Panc1 (cell line): Measurements from ENCODE around the gene GUCY2C. TPM values are rescaled to one million over a fixed set of nuclear protein-coding genes. Genes with fewer than 3 reads are reported as not detected.

ENCODE experiments used
- ATAC-seq: fragments of 200-7000 bp; cut with Tn5 transposase; 2 replicates; pipeline ENCODE4 v1.9.1; 2020; ENCODE audit warnings: mild to moderate bottlenecking, moderate library complexity
- Bru-seq: library from RNA; stranded (reverse); fragments of 400-500 nt; gene quantifications from one replicate; lab custom pipeline; 2021; lab: Mats Ljungman, UMichigan
- BruChase-seq, 2 experiments: library from RNA; stranded (reverse); fragments of 400-500 nt; gene quantifications; one replicate each; lab custom pipeline; 2021; lab: Mats Ljungman, UMichigan
- BruUV-seq: library from RNA; stranded (reverse); fragments of 400-500 nt; replicated peaks from 2 replicates; lab custom pipeline; 2021; lab: Mats Ljungman, UMichigan
- CTCF ChIA-PET: fragments of 300-600 bp; sonication (Branson Sonifier 250); formaldehyde crosslinking; loops from one replicate; lab custom pipeline; 2022; ENCODE audit warnings: antibody characterized with exemption; lab: Charles Lee
- POLR2A ChIA-PET: fragments of 300-600 bp; sonication (Branson Sonifier 250); formaldehyde crosslinking; loops from one replicate; lab custom pipeline; 2022; ENCODE audit warnings: antibody characterized with exemption; lab: Charles Lee
- DNase-seq: peaks from one replicate; pipeline ENCODE4 v3.0.0-alpha.2; 2010; ENCODE audit warnings: low read depth, low spot score
- H3K27ac ChIP-seq: 2 replicates; pipeline ENCODE4 v1.5.1; 2011; ENCODE audit warnings: mild to moderate bottlenecking, low read length, inconsistent platforms
- H3K27me3 ChIP-seq: fragments of 200-500 bp; sonication (Bioruptor generic); 2 replicates; pipeline ENCODE4 v1.6.0; 2014; ENCODE audit warnings: low read length, inconsistent platforms; ENCODE audit not compliant: control insufficient read depth, insufficient read depth
- H3K36me3 ChIP-seq: fragments of 200-500 bp; sonication (Bioruptor generic); 2 replicates; pipeline ENCODE4 v1.5.1; 2014; ENCODE audit warnings: inconsistent platforms, mild to moderate bottlenecking, low read length, moderate library complexity; ENCODE audit not compliant: control insufficient read depth, insufficient read depth
- H3K4me1 ChIP-seq: 2 replicates; pipeline ENCODE4 v1.5.1; 2011; ENCODE audit warnings: inconsistent platforms, mild to moderate bottlenecking, low read length, moderate library complexity; ENCODE audit not compliant: control insufficient read depth, insufficient read depth
- H3K4me3 ChIP-seq, 2 experiments: 2 replicates each; pipeline ENCODE4 v1.5.1; 2011 to 2012; ENCODE audit warnings: low read depth in 2 of 2, low read length in 2 of 2, mild to moderate bottlenecking in 2 of 2, inconsistent platforms in 1 of 2, moderate library complexity in 1 of 2
- H3K9me3 ChIP-seq: fragments of 200-500 bp; sonication (Bioruptor generic); 2 replicates; pipeline ENCODE4 v1.5.1; 2014; ENCODE audit warnings: low read depth, mild to moderate bottlenecking, inconsistent platforms, low read length, moderate library complexity; ENCODE audit not compliant: control insufficient read depth, insufficient read depth
- POLR2AphosphoS5 ChIP-seq: IDR thresholded peaks from 2 replicates; pipeline ENCODE4 v1.6.1; 2012; ENCODE audit warnings: mild to moderate bottlenecking, low read depth, low read length, moderate library complexity
- SIN3A ChIP-seq: IDR thresholded peaks from 2 replicates; pipeline ENCODE4 v1.6.1; 2012; ENCODE audit warnings: low read depth, mild to moderate bottlenecking, low read length, moderate library complexity, borderline replicate concordance; ENCODE audit not compliant: insufficient read depth
- TCF7L2 ChIP-seq: IDR thresholded peaks from 2 replicates; pipeline ENCODE4 v1.6.1; 2011; ENCODE audit warnings: mild to moderate bottlenecking, low read depth, low read length, inconsistent platforms
- in situ Hi-C: cut with HindIII; loops from 2 replicates; pipeline ENCODE4 v1.10.0; 2016; ENCODE audit warnings: low sequenced_read_pairs, low pct_unique_long_range_greater_than_20kb
- intact Hi-C: fragments of 100-400 bp; cut with micrococcal nuclease; formaldehyde crosslinking; loops from one replicate; pipeline ENCODE4 v1.10.0; 2022; ENCODE audit not compliant: unreplicated experiment
- long read RNA-seq: library from polyadenylated mRNA; unstranded; transcript quantifications from one replicate; pipeline ENCODE4 v2.0.0, GENCODE V29; 2021; ENCODE audit not compliant: unreplicated experiment
- polyA plus RNA-seq: library from polyadenylated mRNA; unstranded; fragments of >200 nt; gene quantifications from one replicate; pipeline ENCODE4 v1.2.1, GENCODE V29; 2012; ENCODE audit warnings: missing spikeins; ENCODE audit not compliant: insufficient read length
- total RNA-seq: library from RNA; stranded (reverse); gene quantifications from one replicate; pipeline ENCODE4 v1.2.1, GENCODE V29; 2021; ENCODE audit not compliant: unreplicated experiment
- TF ChIP-seq, protein P1 (sequence below), 2 experiments: IDR thresholded peaks; 2 replicates each; pipeline ENCODE4 v1.6.1; 2011 to 2012; ENCODE audit warnings: low read depth in 2 of 2, control low read depth in 1 of 2, low read length in 1 of 2, mild to moderate bottlenecking in 1 of 2, moderate library complexity in 1 of 2; ENCODE audit not compliant: insufficient read depth in 1 of 2
- TF ChIP-seq, protein P2 (sequence below): fragments of 450-650 bp; IDR thresholded peaks from 2 replicates; pipeline ENCODE4 v1.5.1; 2017; ENCODE audit warnings: mild to moderate bottlenecking

The GUCY2C gene
- total RNA-seq: 0.13 TPM
- 0.25 TPM for polyA plus RNA-seq
- percentile 2 among the genes with signal in this experiment for Bru-seq, nascent RNA
- BruChase-seq, experiment 1, labeled RNA remaining after a 2-hour chase: percentile 5 among the genes with signal in this experiment
- percentile 7 among the genes with signal in this experiment for BruChase-seq, experiment 2, labeled RNA remaining after a 6-hour chase
- long read RNA-seq, partial matches to known transcripts: 0 of 1 reads
- long read RNA-seq, other reads (novel, unspliced or antisense): 1 of 1 reads

DNA sequence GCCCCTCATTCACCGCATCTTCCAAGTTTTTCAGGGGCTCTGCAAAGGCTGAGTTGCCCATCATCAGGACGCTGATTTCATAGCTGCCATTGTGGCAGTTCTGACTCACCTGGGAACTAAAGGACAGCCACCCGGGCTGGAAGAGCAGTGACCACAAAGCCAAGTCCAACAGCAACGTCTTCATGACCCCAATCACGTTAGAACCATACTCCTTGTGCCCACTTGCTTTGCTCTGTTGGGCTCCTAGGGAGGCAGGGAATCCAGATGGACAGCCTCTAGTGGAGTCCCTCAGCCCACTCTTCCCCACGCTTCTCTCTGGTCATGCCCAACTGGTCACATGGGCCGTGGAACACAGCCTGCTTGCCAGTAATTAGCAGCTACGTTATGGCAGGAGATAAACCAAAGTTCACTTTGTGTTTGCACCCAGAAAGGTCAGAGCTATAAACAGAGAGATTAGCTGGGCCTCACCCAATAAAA, at the start of gene GUCY2C:
TSS of gene GUCY2C (minus strand) at position 335 of the 477 bp plus-strand sequence. CDS start at position 184, 151 bp downstream.
- BruUV-seq: no TSS peak
- no peak for DNase-seq
- TF ChIP-seq, protein P1, sequence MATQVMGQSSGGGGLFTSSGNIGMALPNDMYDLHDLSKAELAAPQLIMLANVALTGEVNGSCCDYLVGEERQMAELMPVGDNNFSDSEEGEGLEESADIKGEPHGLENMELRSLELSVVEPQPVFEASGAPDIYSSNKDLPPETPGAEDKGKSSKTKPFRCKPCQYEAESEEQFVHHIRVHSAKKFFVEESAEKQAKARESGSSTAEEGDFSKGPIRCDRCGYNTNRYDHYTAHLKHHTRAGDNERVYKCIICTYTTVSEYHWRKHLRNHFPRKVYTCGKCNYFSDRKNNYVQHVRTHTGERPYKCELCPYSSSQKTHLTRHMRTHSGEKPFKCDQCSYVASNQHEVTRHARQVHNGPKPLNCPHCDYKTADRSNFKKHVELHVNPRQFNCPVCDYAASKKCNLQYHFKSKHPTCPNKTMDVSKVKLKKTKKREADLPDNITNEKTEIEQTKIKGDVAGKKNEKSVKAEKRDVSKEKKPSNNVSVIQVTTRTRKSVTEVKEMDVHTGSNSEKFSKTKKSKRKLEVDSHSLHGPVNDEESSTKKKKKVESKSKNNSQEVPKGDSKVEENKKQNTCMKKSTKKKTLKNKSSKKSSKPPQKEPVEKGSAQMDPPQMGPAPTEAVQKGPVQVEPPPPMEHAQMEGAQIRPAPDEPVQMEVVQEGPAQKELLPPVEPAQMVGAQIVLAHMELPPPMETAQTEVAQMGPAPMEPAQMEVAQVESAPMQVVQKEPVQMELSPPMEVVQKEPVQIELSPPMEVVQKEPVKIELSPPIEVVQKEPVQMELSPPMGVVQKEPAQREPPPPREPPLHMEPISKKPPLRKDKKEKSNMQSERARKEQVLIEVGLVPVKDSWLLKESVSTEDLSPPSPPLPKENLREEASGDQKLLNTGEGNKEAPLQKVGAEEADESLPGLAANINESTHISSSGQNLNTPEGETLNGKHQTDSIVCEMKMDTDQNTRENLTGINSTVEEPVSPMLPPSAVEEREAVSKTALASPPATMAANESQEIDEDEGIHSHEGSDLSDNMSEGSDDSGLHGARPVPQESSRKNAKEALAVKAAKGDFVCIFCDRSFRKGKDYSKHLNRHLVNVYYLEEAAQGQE (IDR thresholded peaks at IDR 0.05; ENCODE audit: insufficient read depth in 1 of 2, low read depth in 2 of 2, low read length in 1 of 2): no peak
- no peak for TF ChIP-seq TCF7L2
- TF ChIP-seq POLR2AphosphoS5: no peak
- TF ChIP-seq, protein P2, sequence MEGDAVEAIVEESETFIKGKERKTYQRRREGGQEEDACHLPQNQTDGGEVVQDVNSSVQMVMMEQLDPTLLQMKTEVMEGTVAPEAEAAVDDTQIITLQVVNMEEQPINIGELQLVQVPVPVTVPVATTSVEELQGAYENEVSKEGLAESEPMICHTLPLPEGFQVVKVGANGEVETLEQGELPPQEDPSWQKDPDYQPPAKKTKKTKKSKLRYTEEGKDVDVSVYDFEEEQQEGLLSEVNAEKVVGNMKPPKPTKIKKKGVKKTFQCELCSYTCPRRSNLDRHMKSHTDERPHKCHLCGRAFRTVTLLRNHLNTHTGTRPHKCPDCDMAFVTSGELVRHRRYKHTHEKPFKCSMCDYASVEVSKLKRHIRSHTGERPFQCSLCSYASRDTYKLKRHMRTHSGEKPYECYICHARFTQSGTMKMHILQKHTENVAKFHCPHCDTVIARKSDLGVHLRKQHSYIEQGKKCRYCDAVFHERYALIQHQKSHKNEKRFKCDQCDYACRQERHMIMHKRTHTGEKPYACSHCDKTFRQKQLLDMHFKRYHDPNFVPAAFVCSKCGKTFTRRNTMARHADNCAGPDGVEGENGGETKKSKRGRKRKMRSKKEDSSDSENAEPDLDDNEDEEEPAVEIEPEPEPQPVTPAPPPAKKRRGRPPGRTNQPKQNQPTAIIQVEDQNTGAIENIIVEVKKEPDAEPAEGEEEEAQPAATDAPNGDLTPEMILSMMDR: no peak
- TF ChIP-seq SIN3A: no peak
- H3K27me3 ChIP-seq: no peaks in the 10 kb centered on the region
- in situ Hi-C loops (no loop called here), intact Hi-C loops (no loop called here)
- no peaks in the 10 kb centered on the region for H3K9me3 ChIP-seq
- H3K4me3 ChIP-seq: no peak within 1 kb of the TSS
- no peaks in the 10 kb centered on the region for H3K4me1 ChIP-seq
- CTCF ChIA-PET: no interaction called here
- H3K27ac ChIP-seq: no peak within 1 kb of the TSS
- no peaks in the 10 kb centered on the region for H3K36me3 ChIP-seq
- POLR2A ChIA-PET: no interaction called here
- ATAC-seq: no peak

DNA sequence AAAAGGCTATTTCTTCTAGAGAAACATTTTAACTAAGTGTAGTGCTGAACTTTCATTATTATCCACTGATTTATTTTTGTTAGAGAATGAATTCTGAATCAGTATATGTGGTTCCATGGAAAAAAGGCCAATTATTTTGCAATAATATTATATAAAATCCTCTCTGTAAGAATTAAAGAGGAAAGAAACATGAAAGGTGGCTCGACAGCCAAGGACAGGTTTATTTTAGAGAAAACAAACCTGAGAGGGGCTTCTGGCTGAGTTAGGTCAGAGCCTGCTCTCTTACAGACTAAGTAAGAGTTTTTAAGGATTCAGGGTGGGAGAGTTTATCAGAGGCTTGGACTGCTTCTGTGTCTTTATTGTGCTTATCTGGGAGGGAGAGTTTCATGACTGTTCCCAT, 46.7 kb upstream of the GUCY2C start:
- ChIA-PET CTCF (no interaction called here), POLR2A (no interaction called here)
- H3K27ac ChIP-seq: no peak overlapping the region
- H3K27me3 ChIP-seq: no peaks in the 10 kb centered on the region
- in situ Hi-C loops (no loop called here), intact Hi-C loops (no loop called here)
- no peak for ATAC-seq
- no TSS peak for BruUV-seq
- H3K4me3 ChIP-seq: no peak overlapping the region
- H3K4me1 ChIP-seq: no peaks in the 10 kb centered on the region
- H3K9me3 ChIP-seq: no peaks in the 10 kb centered on the region; the same call in 1 of the 2 replicates
- TF ChIP-seq, protein P1 (IDR thresholded peaks at IDR 0.05; ENCODE audit: insufficient read depth in 1 of 2, low read depth in 2 of 2, low read length in 1 of 2): no peak
- TF ChIP-seq TCF7L2 (no peak), SIN3A (no peak), POLR2AphosphoS5 (no peak)
- TF ChIP-seq, protein P2: no peak
- H3K36me3 ChIP-seq: no peaks in the 10 kb centered on the region
- no peak for DNase-seq
